GM12801 (cell line): Measurements from ENCODE around the gene ESCO1.
A peak's percentile ranks its signal among the peaks of the same experiment; 100 is the strongest.

ENCODE experiments used
- CTCF ChIP-seq: IDR thresholded peaks from one replicate; pipeline ENCODE4 v1.5.1; 2011; ENCODE audit warnings: control low read depth; ENCODE audit not compliant: insufficient read length; ENCODE audit errors: extremely low read depth

Gene ESCO1

GRCh38 chr18:21612125-21613039 is 11.9 kb upstream of the ESCO1 start, which contains the start of gene SNRPD1:
Gene SNRPD1 (plus strand): TSS chr18:21612314. CDS start chr18:21612430, 116 bp downstream.
- TF ChIP-seq CTCF = peak; percentile 83

- TF ChIP-seq CTCF = no peak
Observed at GRCh38 chr18:21605213-21605612, 4.7 kb upstream of the ESCO1 start.

- no peak for TF ChIP-seq CTCF
Observed at GRCh38 chr18:21604671-21605070, 4.2 kb upstream of the ESCO1 start.

DNA sequence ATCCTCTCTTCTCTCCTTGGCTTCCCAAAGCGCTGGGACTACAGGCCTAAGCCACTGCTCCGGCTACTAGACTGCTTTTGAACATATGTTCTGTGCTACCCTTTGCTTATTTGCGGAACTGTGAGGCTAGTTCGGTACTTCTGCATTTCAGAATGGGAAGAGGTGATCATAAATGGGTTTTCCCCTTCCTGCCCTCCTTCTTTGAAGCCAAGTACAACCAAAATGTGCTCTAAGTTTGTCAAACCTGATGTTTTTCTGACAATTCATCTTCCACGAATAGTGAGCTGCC is 1.7 kb upstream of the ESCO1 start:
- no peak for TF ChIP-seq CTCF

DNA sequence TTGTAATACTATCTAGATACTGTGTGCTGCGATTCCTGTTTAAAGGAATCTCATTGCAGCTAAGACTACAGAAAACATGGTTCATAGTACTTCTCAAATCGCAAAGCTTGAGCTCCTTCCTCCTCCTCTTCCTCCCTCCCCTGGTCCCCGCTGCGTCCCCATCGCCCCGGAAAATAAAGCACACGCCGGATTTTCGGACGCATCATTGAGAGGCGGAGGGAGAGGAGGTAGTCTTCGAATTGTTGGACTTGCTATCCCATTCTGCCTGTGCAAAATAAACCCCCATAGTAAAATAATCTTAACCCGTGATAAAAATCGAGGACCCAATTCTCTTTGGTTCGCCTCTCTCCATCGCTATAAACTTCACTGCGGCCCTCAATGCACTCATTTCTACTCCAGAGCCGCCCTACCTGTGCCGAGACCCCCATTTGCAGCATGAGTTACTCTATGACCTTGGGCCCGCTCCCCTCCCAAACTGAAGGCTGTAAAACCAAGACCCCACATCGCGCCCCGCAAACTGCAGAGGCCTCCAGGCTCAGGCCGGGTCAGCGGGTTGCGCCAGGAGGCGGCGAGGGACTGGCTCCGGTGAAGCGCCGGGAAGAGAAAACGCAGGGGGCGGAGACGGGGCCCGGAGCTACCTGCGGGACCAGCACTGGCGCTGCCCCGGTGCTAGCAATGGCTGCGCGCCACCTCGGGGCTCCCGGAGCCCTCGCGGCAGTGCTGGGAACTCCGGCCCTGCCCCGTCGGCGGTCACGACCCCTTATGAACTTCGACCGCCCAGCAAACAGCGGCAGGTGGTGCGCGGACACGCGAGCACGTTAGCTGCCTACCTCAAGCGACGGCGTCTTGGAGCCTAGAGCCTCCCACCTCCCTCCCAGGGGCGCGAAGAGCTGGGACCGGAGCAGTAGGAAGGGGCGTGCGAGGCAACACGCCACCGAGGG is 649 bp downstream of the ESCO1 start:
- no peak for TF ChIP-seq CTCF

DNA sequence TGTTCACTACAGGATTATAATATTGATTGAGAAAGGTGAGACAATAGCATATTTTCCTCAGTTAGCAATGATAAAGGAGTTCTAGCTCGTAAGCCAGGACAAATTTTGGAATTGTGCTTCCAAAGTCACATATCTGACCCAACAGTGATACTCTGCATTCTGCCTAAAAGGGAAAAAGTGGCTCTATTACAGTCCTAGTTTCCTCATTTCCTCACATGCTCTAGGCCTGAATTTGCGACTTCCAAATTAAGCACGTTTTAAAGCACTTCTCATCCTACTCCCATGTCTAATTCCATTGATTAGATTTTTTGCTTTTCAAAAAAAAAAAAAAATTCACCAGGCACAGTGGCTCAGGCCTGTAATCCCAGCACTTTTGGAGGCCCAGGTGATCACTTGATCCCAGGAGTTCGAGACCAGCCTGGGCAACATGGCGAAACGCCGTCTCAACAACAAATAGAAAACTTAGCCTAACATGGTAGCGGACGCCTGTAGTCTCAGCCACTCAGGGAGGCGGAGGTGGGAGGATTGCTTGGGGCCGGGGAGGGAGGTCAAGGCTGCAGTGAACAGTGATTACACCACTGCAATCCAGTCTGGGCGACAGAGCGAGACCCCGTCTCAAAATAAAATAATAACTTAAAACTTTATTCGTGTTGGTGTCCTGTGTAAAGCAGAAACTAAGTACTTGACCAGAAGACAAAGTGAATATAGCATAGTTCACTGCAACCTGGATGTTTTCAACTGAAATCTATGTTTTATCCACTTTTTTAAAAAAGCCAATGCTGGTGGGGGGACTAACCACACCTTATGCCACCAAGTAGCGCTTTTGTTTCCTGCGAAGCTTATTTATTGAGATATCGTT is 1.5 kb downstream of the ESCO1 start:
- TF ChIP-seq CTCF = no peak

DNA sequence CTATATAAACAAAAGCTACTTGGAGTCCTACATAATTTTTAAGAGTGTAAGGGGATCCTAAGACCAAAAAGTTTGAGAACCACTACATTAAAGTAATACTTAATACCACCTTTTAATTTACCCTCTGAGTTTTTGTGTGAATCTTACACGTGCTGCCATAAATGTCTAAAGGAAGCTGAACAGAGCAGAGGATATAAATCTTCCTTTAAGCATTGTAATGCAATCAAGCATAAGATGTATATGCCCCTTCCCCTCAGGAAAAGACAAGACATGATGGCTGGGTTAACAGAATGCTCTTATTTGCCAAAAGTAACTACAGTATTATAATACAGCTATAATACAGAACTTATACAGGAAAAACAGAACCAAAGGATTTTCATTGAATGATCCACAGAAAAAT is 2.9 kb downstream of the ESCO1 start:
- no peak for TF ChIP-seq CTCF
